Left renal cortex interstitium (tissue), 4 donors: ENCODE results near the gene EXOSC3. TPM values are rescaled to one million over a fixed set of nuclear protein-coding genes. Genes with fewer than 3 reads are reported as not detected.
"Not testable (repeated sequence)": the region's sequence is repeated elsewhere in the genome, so short reads cannot be mapped to it uniquely, and the experiment has no call there.

ENCODE experiments used
- DNase-seq, 4 donors: peaks; one replicate each; pipeline ENCODE4 v3.0.0-alpha.2; 2013; ENCODE audit warnings: low read depth in 4 of 4, low spot score in 2 of 4, missing footprints in 1 of 4
- polyA plus RNA-seq, 4 donors: library from polyadenylated mRNA; unstranded; fragments of 120-200 nt; gene quantifications; one replicate each; pipeline ENCODE4 v1.2.1, GENCODE V29; 2013; ENCODE audit not compliant: insufficient read length in 4 of 4

EXOSC3 gene
- polyA plus RNA-seq = 10 to 100 TPM; 34.5 to 48.9 (median 41.2) TPM

DNA sequence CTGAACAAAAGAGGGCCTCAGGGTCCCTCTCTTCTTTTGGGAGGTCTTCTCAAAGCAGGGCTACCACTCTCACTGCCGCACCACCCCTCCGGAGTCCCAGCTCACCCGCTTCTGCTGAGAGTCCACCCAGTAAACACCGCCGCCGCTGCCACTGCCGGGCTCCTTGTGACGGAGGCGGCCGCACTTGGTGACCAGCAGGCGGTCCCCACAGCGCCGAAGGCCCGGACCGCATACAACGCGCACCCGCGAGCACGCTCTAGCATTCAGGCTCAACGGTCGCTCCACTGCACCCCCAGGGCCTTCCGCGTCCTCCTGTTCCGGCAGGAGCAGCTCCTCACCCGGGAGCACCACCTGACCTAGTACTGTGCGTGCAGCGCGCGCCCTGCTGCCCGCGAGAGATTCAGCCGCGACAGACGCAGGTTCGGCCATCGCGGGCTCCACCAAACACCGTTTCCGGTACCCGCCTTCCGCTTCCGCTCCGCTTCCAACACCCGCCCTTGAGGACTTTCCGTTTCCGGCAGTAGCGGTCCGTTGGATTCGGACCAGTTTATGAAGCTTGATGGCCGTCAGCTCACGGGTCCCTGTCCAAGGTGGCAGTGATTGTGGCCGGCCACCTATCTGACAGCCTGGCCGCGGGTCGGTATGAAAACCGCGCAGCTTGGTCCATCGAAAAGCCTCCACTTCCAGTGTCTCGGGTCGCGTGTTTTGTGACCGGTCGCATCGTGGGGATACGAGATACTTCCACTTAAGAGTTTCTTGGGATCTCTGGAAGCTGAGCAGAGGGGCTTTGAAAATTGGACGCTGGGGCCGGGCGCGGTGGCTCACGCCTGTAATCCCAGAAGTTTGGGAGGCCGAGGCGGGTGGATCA is at the start of gene EXOSC3:
Gene EXOSC3, minus strand, starts transcription at position 449 of the 868 bp plus-strand sequence. Its CDS starts 20 bp downstream, at position 429.
- peak; percentile 74 to 85 (median 79) for DNase-seq

DNA sequence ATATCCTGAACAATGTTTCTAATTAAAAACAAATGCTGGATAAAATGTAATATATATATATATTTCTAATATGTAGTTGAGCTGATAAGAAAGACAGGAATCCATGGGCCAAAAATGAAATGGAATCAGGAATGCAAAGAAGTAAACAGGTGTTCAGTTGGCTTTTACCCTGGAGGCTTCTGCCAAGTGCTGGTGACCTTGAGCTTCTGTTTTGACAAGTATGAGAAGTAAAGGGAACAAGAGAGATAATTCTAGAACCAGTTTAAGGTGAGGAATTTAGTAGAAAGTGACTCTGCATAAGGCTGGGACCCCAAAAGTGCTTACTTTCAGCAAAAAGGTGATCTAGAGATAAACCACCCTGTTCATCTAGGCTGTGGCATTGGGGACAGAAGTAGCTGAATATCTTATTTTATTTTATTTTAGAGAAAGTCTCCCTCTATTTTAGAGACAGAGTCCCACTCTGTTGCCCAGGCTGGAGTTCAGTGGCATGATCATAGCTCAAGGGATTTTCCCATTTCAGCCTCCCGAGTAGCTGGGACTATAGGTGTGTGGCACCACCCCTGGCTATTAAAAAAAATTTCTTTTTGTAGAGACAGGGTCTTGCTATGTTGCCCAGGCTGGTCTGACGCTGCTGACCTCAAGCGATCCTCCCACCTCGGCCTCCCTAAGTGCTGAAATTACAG is 42.8 kb upstream of the EXOSC3 start:
- no peak for DNase-seq

DNA sequence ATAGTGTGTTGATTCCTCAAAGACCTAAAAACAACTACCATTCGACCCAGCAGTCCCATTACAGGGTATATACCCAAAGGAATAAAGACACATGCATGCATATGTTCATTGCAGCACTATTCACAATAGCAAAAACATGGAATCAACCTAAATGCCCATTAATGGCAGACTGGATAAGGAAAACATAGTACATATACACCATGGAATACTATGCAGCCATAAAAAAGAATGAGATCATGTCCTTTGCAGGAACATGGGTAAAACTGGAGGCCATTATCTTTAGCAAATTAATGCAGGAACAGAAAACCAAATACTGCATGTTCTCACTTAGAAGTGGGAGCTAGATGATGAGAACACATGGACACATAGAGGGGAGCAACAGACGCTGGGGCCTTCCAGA is 40.3 kb upstream of the EXOSC3 start:
- DNase-seq = not testable (repeated sequence)

DNA sequence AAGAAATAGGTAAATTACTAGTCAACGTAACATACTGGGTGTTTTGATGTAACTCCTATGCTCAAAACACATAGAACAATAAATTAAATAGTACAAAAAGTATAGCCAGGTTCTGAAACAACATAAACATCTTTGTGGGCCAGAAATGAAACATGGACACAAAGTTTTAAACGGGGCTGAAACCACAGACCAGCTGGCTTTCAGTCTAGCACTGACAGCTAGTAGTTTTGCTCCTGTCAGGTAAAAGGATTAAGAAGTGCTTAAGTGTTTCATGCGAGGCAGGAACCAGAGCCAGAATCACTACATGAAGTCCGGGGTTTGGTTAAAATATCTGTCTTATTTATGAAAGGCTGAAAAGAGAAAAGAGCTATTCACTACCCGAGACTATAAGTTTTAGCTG is 35.3 kb upstream of the EXOSC3 start:
- no peak for DNase-seq

GRCh38 chr9:37818849-37819248 is 34.0 kb upstream of the EXOSC3 start:
- DNase-seq = no peak

GRCh38 chr9:37812773-37813379 is 28.0 kb upstream of the EXOSC3 start:
- no peak for DNase-seq

- DNase-seq = no peak
These were observed 27.1 kb upstream of the EXOSC3 start for GRCh38 chr9:37811906-37812476.

DNA sequence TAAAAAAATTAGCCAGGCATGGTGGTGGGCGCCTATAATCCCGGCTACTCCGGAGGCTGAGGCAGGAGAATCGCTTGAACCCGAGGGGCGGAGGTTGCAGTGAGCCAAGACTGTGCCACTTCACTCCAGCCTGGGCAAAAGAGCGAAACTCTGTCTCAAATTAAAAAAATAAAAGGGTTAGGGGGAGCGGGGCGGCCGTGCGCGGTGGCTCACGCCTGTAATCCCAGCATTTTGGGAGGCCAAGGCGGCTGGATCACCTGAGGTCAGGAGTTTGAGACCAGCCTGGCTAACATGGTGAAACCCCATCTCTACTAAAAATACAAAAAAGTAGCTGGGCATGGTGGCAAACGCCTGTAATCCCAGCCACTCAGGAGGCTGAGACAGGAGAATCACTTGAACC is 24.8 kb upstream of the EXOSC3 start:
- not testable (repeated sequence) for DNase-seq

DNA sequence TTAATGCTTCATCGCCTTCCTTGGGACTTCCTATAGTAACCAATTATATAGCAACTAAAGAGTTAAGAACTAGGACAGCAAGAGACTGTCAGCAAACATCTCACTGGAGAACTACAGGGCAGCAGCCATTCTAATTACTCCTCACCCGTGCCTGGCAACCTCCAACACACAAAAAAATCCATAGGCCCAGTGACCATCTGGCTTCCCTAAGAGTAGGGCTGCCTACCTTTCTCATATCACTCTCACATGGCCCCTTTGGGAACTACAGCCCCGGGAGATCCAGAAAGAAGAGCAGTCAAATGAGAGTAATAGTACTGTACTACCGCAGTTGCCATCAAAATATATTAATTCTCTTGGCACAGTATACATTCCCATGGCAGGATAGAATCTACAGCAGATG is 21.4 kb upstream of the EXOSC3 start:
- no peak for DNase-seq

GRCh38 chr9:37801959-37802711 is 17.3 kb upstream of the EXOSC3 start:
- DNase-seq = no peak

DNA sequence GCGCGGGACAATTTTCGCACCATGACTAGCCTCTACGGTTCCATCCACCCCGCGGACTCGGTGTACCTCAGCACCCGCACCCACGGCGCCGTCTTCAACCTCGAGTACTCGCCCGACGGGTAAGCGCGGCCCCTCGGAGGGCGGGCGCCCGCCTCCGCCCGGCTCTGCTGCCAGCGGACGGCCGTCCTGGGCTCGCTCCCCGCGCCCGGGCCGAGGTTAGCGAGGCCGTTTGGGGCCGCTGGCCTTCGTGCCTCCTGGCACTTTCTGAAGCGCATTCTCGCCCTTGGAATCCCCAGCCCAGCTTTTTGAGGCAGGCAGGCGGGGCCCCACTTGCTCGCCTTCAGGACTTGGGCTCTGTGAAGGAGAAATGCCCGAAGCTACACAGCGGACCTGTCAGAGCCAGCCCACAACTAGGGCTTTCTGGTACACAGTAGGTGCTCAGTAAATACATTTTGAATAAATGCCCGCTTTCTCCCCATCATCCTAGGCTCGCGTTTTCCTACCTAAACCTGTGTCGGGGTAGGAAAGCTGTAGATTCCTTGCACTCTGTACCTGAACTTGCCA is 16.5 kb upstream of the EXOSC3 start:
- peak in 2 of 4 donors; percentile 7 to 13 for DNase-seq

- peak; percentile 53 to 80 (median 72) for DNase-seq
These were observed 15.9 kb upstream of the EXOSC3 start, which contains the start of gene DCAF10 for GRCh38 chr9:37800631-37801286. TSS of gene DCAF10 (plus strand) at chr9:37800797. CDS start at chr9:37800867, 70 bp downstream.

DNA sequence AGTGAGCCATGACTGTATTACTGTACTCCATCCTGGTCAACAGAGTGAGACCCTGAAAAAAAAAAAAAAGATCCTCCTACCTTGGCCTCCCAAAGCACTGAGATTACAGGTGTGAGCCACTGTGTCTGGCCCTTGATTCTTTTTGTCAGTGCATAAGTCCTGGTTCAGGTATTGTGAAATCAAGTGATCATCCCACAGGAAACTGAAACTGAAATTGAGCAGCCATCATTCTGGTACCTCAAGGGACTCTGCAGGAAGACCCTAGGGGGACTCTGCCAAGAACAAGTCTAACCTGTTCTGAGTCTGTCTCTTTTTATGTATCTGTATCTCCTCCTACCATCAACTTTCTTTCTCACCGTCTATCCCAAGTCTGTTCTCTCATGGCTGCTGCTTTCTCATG is 13.8 kb upstream of the EXOSC3 start:
- no peak for DNase-seq

DNA sequence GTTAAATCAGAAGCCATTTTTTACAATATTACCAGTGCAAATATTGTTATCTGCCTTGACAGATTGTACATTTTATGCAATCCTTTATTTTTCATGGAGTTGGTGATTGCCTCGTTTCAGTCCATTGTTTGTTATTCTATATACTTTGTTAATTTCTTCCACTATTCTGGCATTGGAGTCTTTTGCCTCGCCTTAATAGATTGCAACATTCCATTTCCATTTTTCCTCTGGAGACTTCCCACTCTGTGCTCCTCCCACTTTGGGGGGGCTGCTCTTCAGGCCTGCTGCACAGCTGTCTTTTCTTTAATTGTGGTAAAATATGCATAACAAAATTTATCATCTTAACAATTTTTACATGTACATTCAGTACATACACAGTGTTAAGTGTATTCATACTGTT is 11.4 kb upstream of the EXOSC3 start:
- no peak for DNase-seq

- no peak for DNase-seq
These were observed 7.3 kb upstream of the EXOSC3 start for GRCh38 chr9:37792122-37792521.

- no peak for DNase-seq
These were observed 5.2 kb upstream of the EXOSC3 start for GRCh38 chr9:37790096-37790495.

DNA sequence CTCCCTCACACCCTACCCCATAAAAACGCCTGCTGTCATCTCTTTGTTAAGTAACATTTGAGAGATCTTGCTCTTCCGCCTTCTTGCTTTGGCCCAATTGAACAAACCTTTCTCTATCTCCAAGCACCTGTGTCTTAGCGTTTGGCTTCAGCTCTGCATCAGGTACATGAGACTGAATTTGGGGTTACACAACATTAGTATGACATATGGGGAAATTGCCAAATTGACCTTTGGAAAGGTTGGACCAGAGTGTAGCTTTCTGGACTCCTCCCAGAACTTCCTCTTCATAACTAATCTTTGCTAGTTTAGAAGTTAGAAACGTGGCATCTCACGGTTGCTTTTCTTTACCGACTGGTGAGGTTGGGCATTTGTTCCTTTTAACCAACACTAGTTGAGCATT is 3.5 kb upstream of the EXOSC3 start:
- no peak for DNase-seq

DNA sequence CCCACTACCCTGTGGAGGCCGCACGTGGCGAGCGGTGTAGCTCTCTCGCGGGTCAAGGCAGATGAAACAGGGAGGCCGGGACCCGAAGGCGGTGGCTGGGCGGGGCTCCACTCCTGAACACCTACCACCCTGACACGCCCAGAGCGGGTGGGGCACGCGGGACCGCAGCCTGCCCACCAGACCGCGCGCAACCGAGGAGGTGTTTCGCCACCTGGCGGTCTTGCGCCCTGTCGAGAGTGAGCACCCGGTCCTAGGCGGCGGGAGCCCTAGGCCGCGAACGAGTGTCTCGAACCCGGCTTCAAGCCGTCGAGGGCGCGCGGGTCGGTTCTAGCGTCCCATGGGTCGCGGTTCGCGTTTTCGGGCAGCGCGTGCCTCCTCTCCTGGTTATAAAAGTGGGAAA is 2.2 kb upstream of the EXOSC3 start:
- no peak for DNase-seq

DNA sequence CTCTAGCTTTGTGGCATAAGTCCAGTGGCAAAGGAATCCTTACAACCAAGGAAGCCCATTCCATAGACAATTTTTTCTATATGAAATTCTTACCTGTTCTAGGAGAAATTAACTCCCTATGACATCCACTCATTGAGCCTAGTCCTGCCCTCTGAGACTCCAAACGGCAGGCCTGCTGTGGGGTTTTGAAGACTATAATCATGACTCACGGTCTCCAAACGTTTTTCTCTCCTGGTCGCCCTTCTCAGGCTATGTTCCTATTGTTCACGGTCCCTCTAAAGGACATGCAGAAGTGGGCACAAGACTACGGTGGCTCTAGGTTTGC is 611 bp downstream of the EXOSC3 start:
- DNase-seq = no peak

- DNase-seq = no peak
These were observed 6.3 kb downstream of the EXOSC3 start for GRCh38 chr9:37778534-37778933.
